Breast epithelium (tissue), 3 donors: ENCODE results near the gene VPS13C.

Experiments
- CTCF ChIP-seq, 3 donors: fragments of 450-650 bp; IDR thresholded peaks; one replicate each; pipeline ENCODE4 v1.5.1; 2016 to 2017; ENCODE audit warnings: antibody characterized with exemption in 3 of 3, mild to moderate bottlenecking in 3 of 3, moderate library complexity in 3 of 3
- POLR2A ChIP-seq: fragments of 450-650 bp; IDR thresholded peaks from one replicate; pipeline ENCODE4 v1.6.1; 2016; ENCODE audit warnings: antibody characterized with exemption, mild to moderate bottlenecking, moderate library complexity

DNA sequence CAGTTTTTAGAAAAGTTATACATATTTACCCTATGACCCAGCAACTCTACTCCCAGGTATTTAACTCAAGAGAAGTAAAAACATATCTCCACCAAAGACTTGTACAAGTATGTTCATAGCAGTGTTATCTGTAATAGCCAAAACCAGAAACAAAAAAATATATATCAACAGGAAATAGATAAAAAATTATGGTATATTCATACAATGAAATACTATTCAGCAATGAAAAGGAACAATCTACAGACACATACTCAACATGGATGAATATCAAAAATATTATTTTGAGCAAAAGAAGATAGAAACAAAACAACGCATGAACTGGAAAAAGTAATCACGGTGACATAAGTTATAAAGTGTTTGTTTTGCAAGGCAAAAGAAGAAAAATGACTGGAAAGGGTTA, 72.4 kb downstream of the VPS13C start:
- TF ChIP-seq POLR2A (no peak), CTCF (IDR thresholded peaks at IDR 0.05) (no peak)
